Measurements from ENCODE around the gene GCSAM. TPM values are rescaled to one million over a fixed set of nuclear protein-coding genes. Genes with fewer than 3 reads are reported as not detected.

GCSAM gene
- total and polyA plus RNA-seq, 4 donors = 0.08 to 0.75 (median 0.27) TPM; not detected in 1

DNA sequence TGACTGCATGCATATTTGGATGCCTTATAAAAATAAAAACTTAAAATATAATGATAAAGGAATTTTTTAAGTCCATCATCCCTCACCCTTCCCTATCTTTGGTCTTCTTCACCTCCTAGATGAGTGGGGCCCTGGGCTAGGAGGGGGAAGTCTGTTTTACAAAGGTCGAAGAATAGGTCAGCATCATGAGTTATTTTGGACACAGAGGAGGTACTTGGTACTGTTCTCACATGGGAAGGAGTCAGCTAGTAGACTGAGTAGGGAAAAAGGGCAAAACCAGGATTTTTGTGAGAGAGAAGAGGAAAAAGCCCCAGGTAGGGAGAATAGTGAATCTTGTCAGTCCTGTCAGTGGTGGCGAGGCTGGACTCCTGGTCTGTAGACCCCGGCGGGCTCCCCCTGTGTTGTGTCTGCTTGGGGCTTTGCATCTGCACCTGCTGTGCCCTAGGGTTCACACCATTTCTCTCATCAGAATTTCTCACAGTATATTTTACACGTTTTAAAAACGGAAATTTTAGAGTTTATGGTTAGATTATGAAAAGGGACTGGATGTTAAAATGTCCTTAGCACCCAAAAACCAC lies 17.2 kb downstream of the GCSAM start:
- Histone ChIP-seq H3K4me3 (ENCODE audit: low read depth in 1 of 3, low read length in 3 of 3) (no peak overlapping the region), H3K27ac (ENCODE audit: low read depth in 1 of 2, low read length in 2 of 2) (no peak overlapping the region), H3K9me3 (ENCODE audit: control insufficient read depth in 4 of 4, low read length in 3 of 4) (no peaks in the 10 kb centered on the region), H3K9ac (ENCODE audit: low read depth in 1 of 2, low read length in 2 of 2) (no peak overlapping the region), H3K27me3 (ENCODE audit: control insufficient read depth in 4 of 4, insufficient read depth in 4 of 4, low read length in 3 of 4) (peaks cover 0 to 5% (median 2%) of the 10 kb centered on the region in 4 donors), H3K36me3 (ENCODE audit: control insufficient read depth in 4 of 4, insufficient read depth in 3 of 4, low read depth in 1 of 4, low read length in 3 of 4) (no peaks in the 10 kb centered on the region), H3K4me1 (ENCODE audit: control insufficient read depth in 4 of 4, insufficient read depth in 4 of 4, low read length in 3 of 4) (peaks cover 0 to 3% (median 0%) of the 10 kb centered on the region in 4 donors)
- WGBS = 78% methylated on average over 6 of the region's 6 CpGs
- DNase-seq (ENCODE audit: low spot score) = no peak
- no peak for TF ChIP-seq RAD21 (IDR thresholded peaks at IDR 0.05)
- no peak for TF ChIP-seq EGR1 (IDR thresholded peaks at IDR 0.05; ENCODE audit: low read depth in 2 of 2)
- no peak for TF ChIP-seq HNF4A (conservative IDR thresholded peaks at IDR 0.05)
- TF ChIP-seq, protein P1, sequence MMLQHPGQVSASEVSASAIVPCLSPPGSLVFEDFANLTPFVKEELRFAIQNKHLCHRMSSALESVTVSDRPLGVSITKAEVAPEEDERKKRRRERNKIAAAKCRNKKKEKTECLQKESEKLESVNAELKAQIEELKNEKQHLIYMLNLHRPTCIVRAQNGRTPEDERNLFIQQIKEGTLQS (IDR thresholded peaks at IDR 0.05) = no peak
- no peak for TF ChIP-seq YY1 (IDR thresholded peaks at IDR 0.05)
- TF ChIP-seq, protein P2, sequence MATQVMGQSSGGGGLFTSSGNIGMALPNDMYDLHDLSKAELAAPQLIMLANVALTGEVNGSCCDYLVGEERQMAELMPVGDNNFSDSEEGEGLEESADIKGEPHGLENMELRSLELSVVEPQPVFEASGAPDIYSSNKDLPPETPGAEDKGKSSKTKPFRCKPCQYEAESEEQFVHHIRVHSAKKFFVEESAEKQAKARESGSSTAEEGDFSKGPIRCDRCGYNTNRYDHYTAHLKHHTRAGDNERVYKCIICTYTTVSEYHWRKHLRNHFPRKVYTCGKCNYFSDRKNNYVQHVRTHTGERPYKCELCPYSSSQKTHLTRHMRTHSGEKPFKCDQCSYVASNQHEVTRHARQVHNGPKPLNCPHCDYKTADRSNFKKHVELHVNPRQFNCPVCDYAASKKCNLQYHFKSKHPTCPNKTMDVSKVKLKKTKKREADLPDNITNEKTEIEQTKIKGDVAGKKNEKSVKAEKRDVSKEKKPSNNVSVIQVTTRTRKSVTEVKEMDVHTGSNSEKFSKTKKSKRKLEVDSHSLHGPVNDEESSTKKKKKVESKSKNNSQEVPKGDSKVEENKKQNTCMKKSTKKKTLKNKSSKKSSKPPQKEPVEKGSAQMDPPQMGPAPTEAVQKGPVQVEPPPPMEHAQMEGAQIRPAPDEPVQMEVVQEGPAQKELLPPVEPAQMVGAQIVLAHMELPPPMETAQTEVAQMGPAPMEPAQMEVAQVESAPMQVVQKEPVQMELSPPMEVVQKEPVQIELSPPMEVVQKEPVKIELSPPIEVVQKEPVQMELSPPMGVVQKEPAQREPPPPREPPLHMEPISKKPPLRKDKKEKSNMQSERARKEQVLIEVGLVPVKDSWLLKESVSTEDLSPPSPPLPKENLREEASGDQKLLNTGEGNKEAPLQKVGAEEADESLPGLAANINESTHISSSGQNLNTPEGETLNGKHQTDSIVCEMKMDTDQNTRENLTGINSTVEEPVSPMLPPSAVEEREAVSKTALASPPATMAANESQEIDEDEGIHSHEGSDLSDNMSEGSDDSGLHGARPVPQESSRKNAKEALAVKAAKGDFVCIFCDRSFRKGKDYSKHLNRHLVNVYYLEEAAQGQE (IDR thresholded peaks at IDR 0.05) = no peak
- TF ChIP-seq FOXA1 (IDR thresholded peaks at IDR 0.05) = no peak
- TF ChIP-seq FOXA2 (IDR thresholded peaks at IDR 0.05) = no peak
- TF ChIP-seq JUND (IDR thresholded peaks at IDR 0.05) = no peak
- no peak for TF ChIP-seq GABPA (IDR thresholded peaks at IDR 0.05 in 1 of 2, conservative IDR thresholded peaks at IDR 0.05 in 1 of 2)
- TF ChIP-seq HNF4G (IDR thresholded peaks at IDR 0.05) = no peak
- no peak for TF ChIP-seq SP1 (IDR thresholded peaks at IDR 0.05)
- TF ChIP-seq NR2F2 (IDR thresholded peaks at IDR 0.05) = no peak
- TF ChIP-seq TAF1 (conservative IDR thresholded peaks at IDR 0.05) = no peak
- TF ChIP-seq RXRA (IDR thresholded peaks at IDR 0.05) = no peak
- TF ChIP-seq, protein P3, sequence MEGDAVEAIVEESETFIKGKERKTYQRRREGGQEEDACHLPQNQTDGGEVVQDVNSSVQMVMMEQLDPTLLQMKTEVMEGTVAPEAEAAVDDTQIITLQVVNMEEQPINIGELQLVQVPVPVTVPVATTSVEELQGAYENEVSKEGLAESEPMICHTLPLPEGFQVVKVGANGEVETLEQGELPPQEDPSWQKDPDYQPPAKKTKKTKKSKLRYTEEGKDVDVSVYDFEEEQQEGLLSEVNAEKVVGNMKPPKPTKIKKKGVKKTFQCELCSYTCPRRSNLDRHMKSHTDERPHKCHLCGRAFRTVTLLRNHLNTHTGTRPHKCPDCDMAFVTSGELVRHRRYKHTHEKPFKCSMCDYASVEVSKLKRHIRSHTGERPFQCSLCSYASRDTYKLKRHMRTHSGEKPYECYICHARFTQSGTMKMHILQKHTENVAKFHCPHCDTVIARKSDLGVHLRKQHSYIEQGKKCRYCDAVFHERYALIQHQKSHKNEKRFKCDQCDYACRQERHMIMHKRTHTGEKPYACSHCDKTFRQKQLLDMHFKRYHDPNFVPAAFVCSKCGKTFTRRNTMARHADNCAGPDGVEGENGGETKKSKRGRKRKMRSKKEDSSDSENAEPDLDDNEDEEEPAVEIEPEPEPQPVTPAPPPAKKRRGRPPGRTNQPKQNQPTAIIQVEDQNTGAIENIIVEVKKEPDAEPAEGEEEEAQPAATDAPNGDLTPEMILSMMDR (IDR thresholded peaks at IDR 0.05; ENCODE audit: low read depth, low read length, missing input control) = no peak

DNA sequence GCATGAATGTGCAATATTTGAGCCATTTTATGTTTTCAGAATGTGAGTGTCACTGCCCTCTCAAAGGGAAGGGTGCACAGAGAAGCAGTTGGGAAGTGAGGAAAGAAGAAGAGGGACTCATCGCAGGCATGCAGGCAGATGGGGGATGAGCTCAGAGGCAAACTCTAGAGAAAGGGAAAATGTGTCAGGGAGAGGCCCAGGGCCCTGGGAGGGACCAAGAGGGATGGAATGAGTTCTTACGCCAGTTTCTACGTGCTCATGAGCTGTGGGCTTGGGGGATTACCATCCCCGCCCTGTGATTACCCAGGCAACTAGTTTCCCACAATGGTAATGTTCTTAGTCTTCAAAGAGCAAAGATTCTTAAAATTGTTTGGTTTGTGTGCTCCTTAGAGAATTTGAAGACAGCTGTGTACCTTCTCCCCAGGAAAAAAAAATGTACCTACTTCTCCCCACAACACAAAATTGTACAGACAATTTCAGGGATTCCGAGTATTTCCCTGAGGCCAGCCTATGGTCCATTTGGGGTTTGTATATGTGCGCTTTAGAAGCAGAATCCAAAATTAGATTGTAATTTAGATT lies 17.8 kb downstream of the GCSAM start:
- Histone ChIP-seq H3K27me3 (ENCODE audit: control insufficient read depth in 4 of 4, insufficient read depth in 4 of 4, low read length in 3 of 4) (peaks cover 0 to 5% (median 2%) of the 10 kb centered on the region in 4 donors), H3K4me1 (ENCODE audit: control insufficient read depth in 4 of 4, insufficient read depth in 4 of 4, low read length in 3 of 4) (peaks cover 0 to 3% (median 0%) of the 10 kb centered on the region in 4 donors)
- WGBS = 88% methylated on average over 6 of the region's 6 CpGs
- TF ChIP-seq RXRA (IDR thresholded peaks at IDR 0.05) = no peak
- no peak for TF ChIP-seq GABPA (IDR thresholded peaks at IDR 0.05 in 1 of 2, conservative IDR thresholded peaks at IDR 0.05 in 1 of 2)
- TF ChIP-seq FOXA2 (IDR thresholded peaks at IDR 0.05) = no peak
- TF ChIP-seq, protein P3 (IDR thresholded peaks at IDR 0.05; ENCODE audit: low read depth, low read length, missing input control) = no peak
- no peak for TF ChIP-seq HNF4A (conservative IDR thresholded peaks at IDR 0.05)
- TF ChIP-seq TAF1 (conservative IDR thresholded peaks at IDR 0.05) = no peak
- no peak for TF ChIP-seq HNF4G (IDR thresholded peaks at IDR 0.05)
- TF ChIP-seq, protein P1 (IDR thresholded peaks at IDR 0.05) = no peak
- TF ChIP-seq, protein P4, sequence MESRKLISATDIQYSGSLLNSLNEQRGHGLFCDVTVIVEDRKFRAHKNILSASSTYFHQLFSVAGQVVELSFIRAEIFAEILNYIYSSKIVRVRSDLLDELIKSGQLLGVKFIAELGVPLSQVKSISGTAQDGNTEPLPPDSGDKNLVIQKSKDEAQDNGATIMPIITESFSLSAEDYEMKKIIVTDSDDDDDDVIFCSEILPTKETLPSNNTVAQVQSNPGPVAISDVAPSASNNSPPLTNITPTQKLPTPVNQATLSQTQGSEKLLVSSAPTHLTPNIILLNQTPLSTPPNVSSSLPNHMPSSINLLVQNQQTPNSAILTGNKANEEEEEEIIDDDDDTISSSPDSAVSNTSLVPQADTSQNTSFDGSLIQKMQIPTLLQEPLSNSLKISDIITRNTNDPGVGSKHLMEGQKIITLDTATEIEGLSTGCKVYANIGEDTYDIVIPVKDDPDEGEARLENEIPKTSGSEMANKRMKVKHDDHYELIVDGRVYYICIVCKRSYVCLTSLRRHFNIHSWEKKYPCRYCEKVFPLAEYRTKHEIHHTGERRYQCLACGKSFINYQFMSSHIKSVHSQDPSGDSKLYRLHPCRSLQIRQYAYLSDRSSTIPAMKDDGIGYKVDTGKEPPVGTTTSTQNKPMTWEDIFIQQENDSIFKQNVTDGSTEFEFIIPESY (IDR thresholded peaks at IDR 0.05) = no peak

More for the DNA sequence above, 17.8 kb downstream of the GCSAM start:
- Histone ChIP-seq H3K36me3 (ENCODE audit: control insufficient read depth in 4 of 4, insufficient read depth in 3 of 4, low read depth in 1 of 4, low read length in 3 of 4) (no peaks in the 10 kb centered on the region), H3K27ac (ENCODE audit: low read depth in 1 of 2, low read length in 2 of 2) (no peak overlapping the region), H3K9me3 (ENCODE audit: control insufficient read depth in 4 of 4, low read length in 3 of 4) (no peaks in the 10 kb centered on the region), H3K9ac (ENCODE audit: low read depth in 1 of 2, low read length in 2 of 2) (no peak overlapping the region), H3K4me3 (ENCODE audit: low read depth in 1 of 3, low read length in 3 of 3) (no peak overlapping the region)
- no peak for DNase-seq (ENCODE audit: low spot score)

Measured in liver (tissue), 9 donors.